Stimulated activated CD4-positive, alpha-beta T cell treated with anti-CD3 and anti-CD28 coated beads, Interleukin-12 subunit alpha, Interleukin-12 subunit beta, amount 100 ng/mL, for 24 hours (primary cell): ENCODE data around the gene BICD1.

ENCODE experiments used
- DNase-seq, 2 experiments: peaks; one replicate each; pipeline ENCODE4 v3.0.0-alpha.2; 2020; ENCODE audit warnings: low read depth in 2 of 2

Gene BICD1

GRCh38 chr12:32400866-32401265 lies 294.2 kb downstream of the BICD1 start:
- DNase-seq: no peak

- no peak for DNase-seq
These were observed 295.5 kb downstream of the BICD1 start for GRCh38 chr12:32402170-32402569.

- no peak for DNase-seq
These were observed 296.3 kb downstream of the BICD1 start for GRCh38 chr12:32402946-32403345.

GRCh38 chr12:32407795-32408194 lies 301.1 kb downstream of the BICD1 start:
- no peak for DNase-seq

GRCh38 chr12:32413412-32413811 lies 306.8 kb downstream of the BICD1 start:
- DNase-seq: no peak

- no peak for DNase-seq
These were observed 311.6 kb downstream of the BICD1 start for GRCh38 chr12:32418221-32418620.

GRCh38 chr12:32418903-32419519 lies 312.4 kb downstream of the BICD1 start:
- no peak for DNase-seq

- DNase-seq: no peak
These were observed 312.9 kb downstream of the BICD1 start for GRCh38 chr12:32419520-32419960.

GRCh38 chr12:32420356-32420755 lies 313.7 kb downstream of the BICD1 start:
- DNase-seq: no peak

GRCh38 chr12:32423559-32423958 lies 316.9 kb downstream of the BICD1 start:
- DNase-seq: no peak

- no peak for DNase-seq
These were observed 324.4 kb downstream of the BICD1 start for GRCh38 chr12:32431025-32431424.
